Measurements from ENCODE around the gene TMEM273. TPM values are rescaled to one million over a fixed set of nuclear protein-coding genes. Genes with fewer than 3 reads are reported as not detected.

TMEM273 gene
- total and polyA plus RNA-seq, 2 donors (not counting 1 experiment from before 2014, with no cell fraction given): 0.18 TPM; not detected in 1

- TF ChIP-seq, protein P1, sequence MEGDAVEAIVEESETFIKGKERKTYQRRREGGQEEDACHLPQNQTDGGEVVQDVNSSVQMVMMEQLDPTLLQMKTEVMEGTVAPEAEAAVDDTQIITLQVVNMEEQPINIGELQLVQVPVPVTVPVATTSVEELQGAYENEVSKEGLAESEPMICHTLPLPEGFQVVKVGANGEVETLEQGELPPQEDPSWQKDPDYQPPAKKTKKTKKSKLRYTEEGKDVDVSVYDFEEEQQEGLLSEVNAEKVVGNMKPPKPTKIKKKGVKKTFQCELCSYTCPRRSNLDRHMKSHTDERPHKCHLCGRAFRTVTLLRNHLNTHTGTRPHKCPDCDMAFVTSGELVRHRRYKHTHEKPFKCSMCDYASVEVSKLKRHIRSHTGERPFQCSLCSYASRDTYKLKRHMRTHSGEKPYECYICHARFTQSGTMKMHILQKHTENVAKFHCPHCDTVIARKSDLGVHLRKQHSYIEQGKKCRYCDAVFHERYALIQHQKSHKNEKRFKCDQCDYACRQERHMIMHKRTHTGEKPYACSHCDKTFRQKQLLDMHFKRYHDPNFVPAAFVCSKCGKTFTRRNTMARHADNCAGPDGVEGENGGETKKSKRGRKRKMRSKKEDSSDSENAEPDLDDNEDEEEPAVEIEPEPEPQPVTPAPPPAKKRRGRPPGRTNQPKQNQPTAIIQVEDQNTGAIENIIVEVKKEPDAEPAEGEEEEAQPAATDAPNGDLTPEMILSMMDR (conservative IDR thresholded peaks at IDR 0.05 in 1 of 2, IDR thresholded peaks at IDR 0.05 in 1 of 2; ENCODE audit: low read depth in 1 of 2, low read length in 2 of 2): no peak
- TF ChIP-seq EZH2 (IDR thresholded peaks at IDR 0.05; ENCODE audit: low read length, missing control alignments): no peak
- H4K20me1 ChIP-seq (ENCODE audit: control insufficient read depth, extremely low read depth, insufficient read depth, low read length): no peaks in the 10 kb centered on the region
- no peak overlapping the region for H2AFZ ChIP-seq (ENCODE audit: low read length)
- no peak overlapping the region for H3K4me3 ChIP-seq (replicated peaks in 1 of 4; ENCODE audit: control extremely low read depth in 1 of 4, insufficient read depth in 1 of 4, low read depth in 3 of 4, low read length in 4 of 4)
- no peaks in the 10 kb centered on the region for H3K9me3 ChIP-seq (ENCODE audit: control insufficient read depth, insufficient read depth, low read depth, low read length)
- peaks cover 2% of the 10 kb centered on the region for H3K4me1 ChIP-seq (ENCODE audit: control insufficient read depth, extremely low read depth, insufficient read depth, low read length)
- H3K9ac ChIP-seq (ENCODE audit: insufficient read depth, low read length): no peak overlapping the region
- H3K36me3 ChIP-seq (ENCODE audit: control insufficient read depth, insufficient read depth, low read length): no peaks in the 10 kb centered on the region
- no peaks in the 10 kb centered on the region for H3K27me3 ChIP-seq (ENCODE audit: control insufficient read depth, insufficient read depth, low read length)
- no peak overlapping the region for H3K27ac ChIP-seq (ENCODE audit: insufficient read depth, low read length)
- no peaks in the 10 kb centered on the region for H3K79me2 ChIP-seq (ENCODE audit: control insufficient read depth, insufficient read depth, low read length)
- no peak overlapping the region for H3K4me2 ChIP-seq (ENCODE audit: extremely low read depth, insufficient read depth, low read length)
- DNase-seq (ENCODE audit: low read depth in 2 of 2): no peak
Measured at GRCh38 chr10:49162761-49163310, 25.4 kb downstream of the TMEM273 start.

DNA sequence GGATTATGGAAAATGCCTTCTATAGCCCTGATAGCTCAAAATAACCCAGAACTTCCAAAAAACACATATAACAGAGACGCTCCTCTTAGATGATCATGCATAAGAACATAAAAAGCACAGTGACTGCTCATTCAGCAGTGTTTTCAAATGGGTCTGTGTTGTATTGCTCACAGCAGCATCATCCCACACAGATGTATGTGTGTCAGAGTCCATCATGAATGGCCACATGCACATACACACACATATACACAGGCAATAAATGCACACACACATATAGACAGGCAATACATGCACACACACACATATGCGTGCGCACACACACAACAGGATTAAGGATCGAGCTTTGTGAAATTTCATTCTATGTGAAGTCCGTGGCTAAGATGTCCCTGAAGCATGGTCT is 26.1 kb downstream of the TMEM273 start:
- DNase-seq (ENCODE audit: low read depth in 2 of 2): no peak
- no peaks in the 10 kb centered on the region for H3K79me2 ChIP-seq (ENCODE audit: control insufficient read depth, insufficient read depth, low read length)
- H3K4me3 ChIP-seq (replicated peaks in 1 of 4; ENCODE audit: control extremely low read depth in 1 of 4, insufficient read depth in 1 of 4, low read depth in 3 of 4, low read length in 4 of 4): no peak overlapping the region
- H4K20me1 ChIP-seq (ENCODE audit: control insufficient read depth, extremely low read depth, insufficient read depth, low read length): no peaks in the 10 kb centered on the region
- H2AFZ ChIP-seq (ENCODE audit: low read length): no peak overlapping the region
- H3K4me2 ChIP-seq (ENCODE audit: extremely low read depth, insufficient read depth, low read length): no peak overlapping the region
- H3K9ac ChIP-seq (ENCODE audit: insufficient read depth, low read length): no peak overlapping the region
- TF ChIP-seq EZH2 (IDR thresholded peaks at IDR 0.05; ENCODE audit: low read length, missing control alignments): no peak
- TF ChIP-seq, protein P1 (conservative IDR thresholded peaks at IDR 0.05 in 1 of 2, IDR thresholded peaks at IDR 0.05 in 1 of 2; ENCODE audit: low read depth in 1 of 2, low read length in 2 of 2): no peak
- H3K4me1 ChIP-seq (ENCODE audit: control insufficient read depth, extremely low read depth, insufficient read depth, low read length): peaks cover 2% of the 10 kb centered on the region
- no peak overlapping the region for H3K27ac ChIP-seq (ENCODE audit: insufficient read depth, low read length)
- no peaks in the 10 kb centered on the region for H3K27me3 ChIP-seq (ENCODE audit: control insufficient read depth, insufficient read depth, low read length)
- no peaks in the 10 kb centered on the region for H3K9me3 ChIP-seq (ENCODE audit: control insufficient read depth, insufficient read depth, low read depth, low read length)
- no peaks in the 10 kb centered on the region for H3K36me3 ChIP-seq (ENCODE audit: control insufficient read depth, insufficient read depth, low read length)

GRCh38 chr10:49161411-49161997 is 26.7 kb downstream of the TMEM273 start:
- no peaks in the 10 kb centered on the region for H4K20me1 ChIP-seq (ENCODE audit: control insufficient read depth, extremely low read depth, insufficient read depth, low read length)
- no peaks in the 10 kb centered on the region for H3K27me3 ChIP-seq (ENCODE audit: control insufficient read depth, insufficient read depth, low read length)
- H3K27ac ChIP-seq (ENCODE audit: insufficient read depth, low read length): no peak overlapping the region
- H3K4me3 ChIP-seq (replicated peaks in 1 of 4; ENCODE audit: control extremely low read depth in 1 of 4, insufficient read depth in 1 of 4, low read depth in 3 of 4, low read length in 4 of 4): no peak overlapping the region
- H3K36me3 ChIP-seq (ENCODE audit: control insufficient read depth, insufficient read depth, low read length): no peaks in the 10 kb centered on the region
- H3K4me1 ChIP-seq (ENCODE audit: control insufficient read depth, extremely low read depth, insufficient read depth, low read length): peaks cover 2% of the 10 kb centered on the region
- no peak overlapping the region for H2AFZ ChIP-seq (ENCODE audit: low read length)
- H3K9ac ChIP-seq (ENCODE audit: insufficient read depth, low read length): no peak overlapping the region
- H3K4me2 ChIP-seq (ENCODE audit: extremely low read depth, insufficient read depth, low read length): no peak overlapping the region
- no peak for TF ChIP-seq EZH2 (IDR thresholded peaks at IDR 0.05; ENCODE audit: low read length, missing control alignments)
- TF ChIP-seq, protein P1 (conservative IDR thresholded peaks at IDR 0.05 in 1 of 2, IDR thresholded peaks at IDR 0.05 in 1 of 2; ENCODE audit: low read depth in 1 of 2, low read length in 2 of 2): peak; percentile 50 to 51
- DNase-seq (ENCODE audit: low read depth in 2 of 2): peak; percentile 66 to 72
- no peaks in the 10 kb centered on the region for H3K79me2 ChIP-seq (ENCODE audit: control insufficient read depth, insufficient read depth, low read length)
- no peaks in the 10 kb centered on the region for H3K9me3 ChIP-seq (ENCODE audit: control insufficient read depth, insufficient read depth, low read depth, low read length)
